KMS-11 (cell line): Measurements from ENCODE around the gene DAB1.

Experiments used
- H2AFZ ChIP-seq: fragments of 200-600 bp; sonication (generic); 2 replicates; pipeline ENCODE4 v1.6.1; 2016; ENCODE audit warnings: antibody characterized with exemption, mixed run types, low read depth
- H3K27ac ChIP-seq: fragments of 200-600 bp; sonication (generic); 2 replicates; pipeline ENCODE4 v1.6.1; 2016; ENCODE audit warnings: mild to moderate bottlenecking, mixed run types
- H3K27me3 ChIP-seq: fragments of 200-600 bp; sonication (generic); 2 replicates; pipeline ENCODE4 v1.6.1; 2017; ENCODE audit warnings: mild to moderate bottlenecking, low read depth, mixed run types, moderate library complexity; ENCODE audit not compliant: insufficient read depth
- H3K36me3 ChIP-seq: fragments of 200-600 bp; sonication (generic); 2 replicates; pipeline ENCODE4 v1.6.1; 2017; ENCODE audit warnings: mild to moderate bottlenecking, mixed run types; ENCODE audit not compliant: insufficient read depth
- H3K4me1 ChIP-seq: fragments of 200-600 bp; sonication (generic); 2 replicates; pipeline ENCODE4 v1.6.1; 2016; ENCODE audit warnings: mild to moderate bottlenecking, low read depth, mixed run types; ENCODE audit not compliant: poor library complexity, severe bottlenecking
- H3K4me2 ChIP-seq: fragments of 200-600 bp; sonication (generic); 2 replicates; pipeline ENCODE4 v1.7.0; 2016; ENCODE audit warnings: mild to moderate bottlenecking, mixed run types
- H3K4me3 ChIP-seq: fragments of 200-600 bp; sonication (generic); IDR thresholded peaks from 2 replicates; pipeline ENCODE4 v1.6.1; 2017; ENCODE audit warnings: low read depth, low read length, mixed read lengths; ENCODE audit not compliant: insufficient read depth
- H3K79me2 ChIP-seq: fragments of 200-600 bp; sonication (generic); 2 replicates; pipeline ENCODE4 v1.6.1; 2016; ENCODE audit warnings: low read depth, mixed run types; ENCODE audit not compliant: insufficient read depth
- H3K9ac ChIP-seq: fragments of 200-600 bp; sonication (generic); 2 replicates; pipeline ENCODE4 v1.6.1; 2016; ENCODE audit warnings: mild to moderate bottlenecking, mixed run types
- H4K20me1 ChIP-seq: fragments of 200-600 bp; sonication (generic); 2 replicates; pipeline ENCODE4 v1.6.1; 2016; ENCODE audit warnings: mild to moderate bottlenecking, mixed run types; ENCODE audit not compliant: insufficient read depth
- CTCF ChIP-seq: fragments of 200-600 bp; sonication (generic); conservative IDR thresholded peaks from 2 replicates; pipeline ENCODE4 v1.6.1; 2017; ENCODE audit warnings: low read depth, mild to moderate bottlenecking, antibody characterized with exemption, low read length, moderate library complexity, mixed read lengths

The DAB1 gene

GRCh38 chr1:57312869-57313268, 111.0 kb downstream of the DAB1 start:
- Histone ChIP-seq H4K20me1 (no peaks in the 10 kb centered on the region), H3K4me3 (no peak overlapping the region), H3K9ac (no peak overlapping the region), H3K4me2 (no peak overlapping the region), H3K27ac (no peak overlapping the region), H3K36me3 (no peaks in the 10 kb centered on the region), H3K79me2 (no peaks in the 10 kb centered on the region), H3K27me3 (no peaks in the 10 kb centered on the region), H3K4me1 (peaks cover 2% of the 10 kb centered on the region), H2AFZ (no peak overlapping the region)
- no peak for TF ChIP-seq CTCF

- Histone ChIP-seq H3K36me3 (no peaks in the 10 kb centered on the region), H3K79me2 (no peaks in the 10 kb centered on the region), H3K27me3 (no peaks in the 10 kb centered on the region), H3K4me3 (no peak overlapping the region), H2AFZ (no peak overlapping the region), H3K4me1 (peaks cover 11% of the 10 kb centered on the region), H3K4me2 (no peak overlapping the region), H3K9ac (no peak overlapping the region), H3K27ac (no peak overlapping the region), H4K20me1 (no peaks in the 10 kb centered on the region)
- no peak for TF ChIP-seq CTCF
These were observed 112.4 kb downstream of the DAB1 start for GRCh38 chr1:57311411-57311810.

GRCh38 chr1:57311006-57311405, 112.9 kb downstream of the DAB1 start:
- Histone ChIP-seq H2AFZ (no peak overlapping the region), H3K4me1 (peaks cover 11% of the 10 kb centered on the region)

GRCh38 chr1:57309630-57310029, 114.2 kb downstream of the DAB1 start:
- Histone ChIP-seq H3K4me1 (peaks cover 11% of the 10 kb centered on the region), H3K27ac (no peak overlapping the region), H3K79me2 (no peaks in the 10 kb centered on the region)

More at GRCh38 chr1:57311006-57311405, 112.9 kb downstream of the DAB1 start:
- Histone ChIP-seq H3K79me2 (no peaks in the 10 kb centered on the region), H3K27me3 (no peaks in the 10 kb centered on the region), H3K4me2 (no peak overlapping the region), H3K4me3 (no peak overlapping the region), H3K27ac (no peak overlapping the region), H4K20me1 (no peaks in the 10 kb centered on the region), H3K36me3 (no peaks in the 10 kb centered on the region), H3K9ac (no peak overlapping the region)
- TF ChIP-seq CTCF, result no peak

More at GRCh38 chr1:57309630-57310029, 114.2 kb downstream of the DAB1 start:
- no peaks in the 10 kb centered on the region for H3K27me3 ChIP-seq
- TF ChIP-seq CTCF, result no peak
- no peaks in the 10 kb centered on the region for H3K36me3 ChIP-seq
- H3K4me2 ChIP-seq, result no peak overlapping the region
- H4K20me1 ChIP-seq, result no peaks in the 10 kb centered on the region
- no peak overlapping the region for H2AFZ ChIP-seq
- H3K4me3 ChIP-seq, result no peak overlapping the region
- H3K9ac ChIP-seq, result no peak overlapping the region
